AG04449 (cell line): ENCODE results near the gene PLSCR4.

ENCODE experiments used
- CTCF ChIA-PET: fragments of 350-600 bp; formaldehyde crosslinking; extraction: SDS; loops from one replicate; lab custom pipeline; 2021; ENCODE audit warnings: antibody characterized with exemption; lab: Yijun Ruan, JAX
- POLR2A ChIA-PET: fragments of 400-600, 350-600 bp; formaldehyde crosslinking; extraction: SDS; loops from one replicate; lab custom pipeline; 2020; ENCODE audit warnings: antibody characterized with exemption, inconsistent platforms; lab: Yijun Ruan, JAX
- DNase-seq: peaks from one replicate; pipeline ENCODE4 v3.0.0-alpha.2; 2010; ENCODE audit warnings: low read depth, low spot score
- H3K4me3 ChIP-seq: 2 replicates; pipeline ENCODE4 v1.5.1; 2011; ENCODE audit warnings: low read depth, mild to moderate bottlenecking, control low read depth, low read length
- TF ChIP-seq, protein P1 (sequence below): IDR thresholded peaks from one replicate; pipeline ENCODE4 v1.5.1; 2011; ENCODE audit warnings: mild to moderate bottlenecking, moderate library complexity, low read length, control low read depth, inconsistent platforms; ENCODE audit not compliant: insufficient read depth; ENCODE audit errors: missing control alignments

PLSCR4 gene

DNA sequence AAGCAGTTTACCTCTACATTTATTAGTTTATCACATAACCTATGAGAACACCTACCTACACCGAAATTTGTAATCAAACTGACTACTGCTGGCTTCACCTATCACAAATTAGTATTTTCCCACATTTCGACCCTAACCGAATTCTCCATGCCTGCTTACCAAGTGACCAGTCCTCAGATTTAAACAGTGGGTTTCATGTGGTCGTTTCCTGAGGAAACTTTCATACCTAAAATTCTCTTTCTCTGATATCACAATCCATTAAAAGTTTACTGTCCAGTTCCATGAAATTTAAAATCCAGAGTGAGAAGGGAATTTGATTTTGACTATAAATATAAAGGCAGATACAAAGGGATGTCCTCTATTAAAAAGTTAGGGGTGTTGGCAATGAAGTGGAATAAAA is 91.9 kb downstream of the PLSCR4 start:
- CTCF ChIA-PET: interaction anchor here (0.9 to 7.4 kb wide), 6 partner anchors 13 to 102 kb away, joined by 3 to 52 read pairs (median 4); no protein-coding TSS in a partner anchor
- POLR2A ChIA-PET: no interaction called here

DNA sequence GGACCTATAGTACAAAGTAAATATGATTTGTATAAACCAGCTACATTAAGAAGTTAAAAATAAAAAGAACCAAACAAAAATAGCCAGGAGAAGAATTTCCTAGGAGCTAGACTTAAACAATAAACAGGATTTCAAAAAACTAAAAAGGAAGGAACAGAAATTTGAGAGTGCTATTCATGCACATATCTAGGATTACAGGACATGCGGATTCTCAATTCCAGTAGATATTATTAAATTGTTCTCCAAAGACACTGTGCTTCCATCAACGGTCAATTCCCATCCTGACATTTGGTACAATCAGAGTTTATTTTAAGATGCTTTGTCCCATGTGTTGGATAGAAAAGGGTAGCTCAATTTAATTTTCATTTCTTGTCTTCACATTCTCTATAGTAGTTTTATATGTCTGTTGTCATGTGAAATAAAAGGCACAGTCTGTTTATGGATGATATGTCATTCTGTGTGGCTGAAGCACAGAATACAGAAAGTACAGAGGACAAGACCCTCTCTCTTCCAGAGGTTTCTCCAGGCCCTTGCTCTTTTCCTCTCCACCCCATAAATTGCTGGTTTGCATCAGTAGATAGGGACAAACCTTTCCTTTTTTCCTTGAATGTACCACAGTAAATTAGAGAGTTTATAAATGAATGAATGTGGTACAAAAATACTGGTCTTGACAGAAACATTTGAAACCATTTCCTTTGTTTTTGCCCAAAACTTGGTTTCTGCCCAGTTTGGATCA is 93.4 kb downstream of the PLSCR4 start:
- H3K4me3 ChIP-seq: peak overlapping the region; percentile 44
- CTCF ChIA-PET: interaction anchor here (0.9 to 7.4 kb wide), 10 partner anchors 8 to 92 kb away, joined by 3 to 52 read pairs (median 4); no protein-coding TSS in a partner anchor
- DNase-seq: no peak
- TF ChIP-seq, protein P1, sequence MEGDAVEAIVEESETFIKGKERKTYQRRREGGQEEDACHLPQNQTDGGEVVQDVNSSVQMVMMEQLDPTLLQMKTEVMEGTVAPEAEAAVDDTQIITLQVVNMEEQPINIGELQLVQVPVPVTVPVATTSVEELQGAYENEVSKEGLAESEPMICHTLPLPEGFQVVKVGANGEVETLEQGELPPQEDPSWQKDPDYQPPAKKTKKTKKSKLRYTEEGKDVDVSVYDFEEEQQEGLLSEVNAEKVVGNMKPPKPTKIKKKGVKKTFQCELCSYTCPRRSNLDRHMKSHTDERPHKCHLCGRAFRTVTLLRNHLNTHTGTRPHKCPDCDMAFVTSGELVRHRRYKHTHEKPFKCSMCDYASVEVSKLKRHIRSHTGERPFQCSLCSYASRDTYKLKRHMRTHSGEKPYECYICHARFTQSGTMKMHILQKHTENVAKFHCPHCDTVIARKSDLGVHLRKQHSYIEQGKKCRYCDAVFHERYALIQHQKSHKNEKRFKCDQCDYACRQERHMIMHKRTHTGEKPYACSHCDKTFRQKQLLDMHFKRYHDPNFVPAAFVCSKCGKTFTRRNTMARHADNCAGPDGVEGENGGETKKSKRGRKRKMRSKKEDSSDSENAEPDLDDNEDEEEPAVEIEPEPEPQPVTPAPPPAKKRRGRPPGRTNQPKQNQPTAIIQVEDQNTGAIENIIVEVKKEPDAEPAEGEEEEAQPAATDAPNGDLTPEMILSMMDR: no peak
- POLR2A ChIA-PET: interaction anchor here (0.9 to 1.6 kb wide), 2 partner anchors 9 kb away, joined by 3 to 4 read pairs; no protein-coding TSS in a partner anchor

More for the DNA sequence above, 91.9 kb downstream of the PLSCR4 start:
- peak overlapping the region; percentile 93 for H3K4me3 ChIP-seq
- TF ChIP-seq, protein P1: no peak
- DNase-seq: no peak

DNA sequence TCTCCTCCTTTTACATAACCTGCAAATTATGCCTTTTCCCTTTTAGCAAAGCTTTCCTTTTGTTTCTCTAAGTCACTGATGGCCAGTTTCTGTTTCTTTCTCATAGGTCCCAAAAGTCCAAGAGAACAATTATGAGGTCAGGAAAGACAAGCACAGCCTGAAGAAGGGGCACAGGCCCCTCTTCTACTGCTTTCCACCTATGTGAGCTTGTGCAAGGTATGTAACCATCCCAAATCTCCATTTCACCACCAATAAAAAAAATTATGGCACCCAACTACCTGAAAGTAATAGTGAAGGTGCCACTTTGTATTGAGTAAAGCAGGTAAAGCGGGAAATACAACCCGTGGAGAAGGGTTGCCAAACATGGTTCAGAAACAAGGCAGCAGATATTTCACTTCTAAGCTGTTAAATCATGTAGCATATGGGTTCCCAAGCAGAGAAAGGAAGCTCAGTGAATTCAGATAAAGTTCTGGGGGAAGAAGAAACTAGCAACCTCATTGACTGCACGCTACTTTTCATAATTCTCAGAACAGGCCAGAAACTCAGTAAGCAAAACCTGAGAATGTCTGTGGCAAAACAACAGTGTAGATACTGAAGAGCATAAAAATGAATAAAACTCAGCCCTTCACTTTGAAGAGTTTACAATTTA is 94.1 kb downstream of the PLSCR4 start:
- no peak for DNase-seq
- CTCF ChIA-PET: interaction anchor here (0.9 to 7.4 kb wide), 13 partner anchors 9 to 94 kb away, joined by 3 to 52 read pairs (median 4); no protein-coding TSS in a partner anchor
- POLR2A ChIA-PET: interaction anchor here (1.6 kb wide), 1 partner anchor 9 kb away, joined by 4 read pairs; no protein-coding TSS in a partner anchor
- TF ChIP-seq, protein P1: no peak
- peak overlapping the region; percentile 38 for H3K4me3 ChIP-seq

DNA sequence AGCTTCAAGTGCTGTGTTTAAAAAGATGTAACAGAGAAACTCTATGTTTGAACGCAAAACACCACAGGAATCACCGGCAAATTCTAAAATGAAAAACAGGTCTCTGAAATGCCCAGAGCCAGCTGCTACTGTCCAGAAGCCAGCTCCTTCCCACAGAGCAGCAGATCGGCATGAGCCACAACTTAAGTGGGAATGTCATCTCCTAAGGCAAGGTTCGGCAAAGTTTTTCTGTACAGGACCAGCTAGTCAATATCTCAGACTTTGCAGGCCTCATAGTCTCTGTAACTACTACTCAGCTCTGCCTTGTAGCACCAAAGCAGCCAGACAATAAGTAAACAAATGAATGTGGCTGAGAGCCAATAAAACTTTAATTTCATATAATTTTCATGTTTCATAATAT is 94.8 kb downstream of the PLSCR4 start:
- DNase-seq: no peak
- TF ChIP-seq, protein P1: no peak
- ChIA-PET POLR2A (interaction anchor here (0.7 to 1.6 kb wide), 2 partner anchors 10 to 12 kb away, joined by 4 to 5 read pairs; no protein-coding TSS in a partner anchor), CTCF (interaction anchor here (0.6 to 7.4 kb wide), 13 partner anchors 10 to 171 kb away, joined by 3 to 52 read pairs (median 4); no protein-coding TSS in a partner anchor)
- peak overlapping the region; percentile 38 for H3K4me3 ChIP-seq

DNA sequence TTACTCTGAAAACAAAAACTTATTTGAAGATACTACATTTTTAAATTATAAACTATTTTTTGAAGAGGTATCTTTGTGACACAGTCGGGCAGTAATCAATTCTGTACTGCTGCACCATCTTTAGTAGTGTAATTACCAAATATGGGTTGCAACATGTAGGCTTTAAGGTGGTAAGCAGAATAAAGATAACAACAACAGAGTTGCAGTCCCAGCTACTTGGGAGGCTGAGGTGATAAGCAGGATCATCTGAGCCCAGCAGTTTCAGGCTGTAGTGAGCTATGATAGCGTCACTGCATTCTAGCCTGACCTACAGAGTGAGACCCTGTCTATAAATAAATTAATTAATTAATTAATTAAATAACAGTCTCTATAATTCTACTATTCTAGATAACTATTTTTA is 95.9 kb downstream of the PLSCR4 start:
- TF ChIP-seq, protein P1: no peak
- ChIA-PET POLR2A (no interaction called here), CTCF (interaction anchor here (1.5 to 3.7 kb wide), 2 partner anchors 9 to 14 kb away, joined by 3 to 21 read pairs; no protein-coding TSS in a partner anchor)
- DNase-seq: no peak
- no peak overlapping the region for H3K4me3 ChIP-seq
